ENCODE data around the gene PDCD7. TPM values are rescaled to one million over a fixed set of nuclear protein-coding genes. Genes with fewer than 3 reads are reported as not detected.
A peak's percentile ranks its signal among the peaks of the same experiment; 100 is the strongest.

PDCD7 gene
- polyA plus RNA-seq, 1 of the 3 experiments (the other 2 are of a cell fraction), result 15.3 TPM

DNA sequence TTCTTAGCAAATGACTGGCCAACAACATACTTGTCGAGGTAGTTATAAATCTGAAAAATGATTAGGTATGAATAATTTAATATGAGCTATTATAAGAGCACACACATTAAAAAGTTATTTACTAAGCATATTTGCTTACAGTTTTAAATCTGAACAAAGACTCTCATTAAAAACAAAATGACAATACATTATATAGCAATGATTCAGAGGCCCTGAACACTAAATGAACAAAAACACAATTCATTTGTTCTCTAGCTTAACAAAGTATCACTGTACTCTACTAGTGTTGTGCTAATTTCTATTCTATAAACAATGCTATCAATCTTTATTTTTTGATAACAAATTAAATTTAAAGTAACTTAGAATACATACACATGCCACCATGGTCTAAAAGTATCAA, 30.5 kb upstream of the PDCD7 start:
- no peak overlapping the region for H3K4me3 ChIP-seq (ENCODE audit: low read depth in 2 of 2, low read length in 1 of 2)
- no peaks in the 10 kb centered on the region for H3K9me2 ChIP-seq
- DNase-seq, result no peak
- no peak overlapping the region for H3K9ac ChIP-seq
- no peak overlapping the region for H3K4me2 ChIP-seq
- H3K27me3 ChIP-seq (ENCODE audit: insufficient read depth), result no peaks in the 10 kb centered on the region
- ChIA-PET CTCF (interaction anchor here (0.6 to 1.2 kb wide), 2 partner anchors 12 to 134 kb away, joined by 3 read pairs; no protein-coding TSS in a partner anchor), POLR2A (no interaction called here)
- H4K20me1 ChIP-seq (ENCODE audit: insufficient read depth), result no peaks in the 10 kb centered on the region
- H3K27ac ChIP-seq (ENCODE audit: low read depth in 2 of 2, low read length in 1 of 2), result no peak overlapping the region
- TF ChIP-seq NFIC (IDR thresholded peaks at IDR 0.05; ENCODE audit: borderline replicate concordance), result no peak
- TF ChIP-seq GABPA (IDR thresholded peaks at IDR 0.05; ENCODE audit: low read depth), result no peak
- TF ChIP-seq RCOR1 (IDR thresholded peaks at IDR 0.05; ENCODE audit: low read length), result no peak
- TF ChIP-seq ELF1 (IDR thresholded peaks at IDR 0.05), result no peak
- TF ChIP-seq RAD21 (IDR thresholded peaks at IDR 0.05; ENCODE audit: low read length), result no peak
- TF ChIP-seq TAF1 (IDR thresholded peaks at IDR 0.05; ENCODE audit: borderline replicate concordance, low read depth, low read length), result no peak
- TF ChIP-seq, protein P1, sequence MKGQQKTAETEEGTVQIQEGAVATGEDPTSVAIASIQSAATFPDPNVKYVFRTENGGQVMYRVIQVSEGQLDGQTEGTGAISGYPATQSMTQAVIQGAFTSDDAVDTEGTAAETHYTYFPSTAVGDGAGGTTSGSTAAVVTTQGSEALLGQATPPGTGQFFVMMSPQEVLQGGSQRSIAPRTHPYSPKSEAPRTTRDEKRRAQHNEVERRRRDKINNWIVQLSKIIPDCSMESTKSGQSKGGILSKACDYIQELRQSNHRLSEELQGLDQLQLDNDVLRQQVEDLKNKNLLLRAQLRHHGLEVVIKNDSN (IDR thresholded peaks at IDR 0.05; ENCODE audit: borderline replicate concordance, low read depth), result no peak
- no peak for TF ChIP-seq NRF1 (IDR thresholded peaks at IDR 0.05; ENCODE audit: low read depth, low read length)
- TF ChIP-seq, protein P2, sequence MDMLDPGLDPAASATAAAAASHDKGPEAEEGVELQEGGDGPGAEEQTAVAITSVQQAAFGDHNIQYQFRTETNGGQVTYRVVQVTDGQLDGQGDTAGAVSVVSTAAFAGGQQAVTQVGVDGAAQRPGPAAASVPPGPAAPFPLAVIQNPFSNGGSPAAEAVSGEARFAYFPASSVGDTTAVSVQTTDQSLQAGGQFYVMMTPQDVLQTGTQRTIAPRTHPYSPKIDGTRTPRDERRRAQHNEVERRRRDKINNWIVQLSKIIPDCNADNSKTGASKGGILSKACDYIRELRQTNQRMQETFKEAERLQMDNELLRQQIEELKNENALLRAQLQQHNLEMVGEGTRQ (IDR thresholded peaks at IDR 0.05; ENCODE audit: borderline replicate concordance, low read depth, low read length), result no peak
- H3K79me2 ChIP-seq (ENCODE audit: insufficient read depth), result peaks cover 39% of the 10 kb centered on the region
- 77% methylated on average over 1 of the region's 1 CpG for WGBS (ENCODE audit: low lambda C conversion rate)
- H3K4me1 ChIP-seq (ENCODE audit: control insufficient read depth in 1 of 2, insufficient read depth in 2 of 2, low read depth in 1 of 2, low read length in 1 of 2), result peaks cover 0 to 6% of the 10 kb centered on the region in 2 experiments; a peak in 1 of 4 replicates
- H2AFZ ChIP-seq (ENCODE audit: low read depth), result no peak overlapping the region
- peaks cover 33 to 44% of the 10 kb centered on the region in 2 experiments for H3K36me3 ChIP-seq (replicated peaks in 1 of 2; ENCODE audit: control insufficient read depth in 1 of 2, insufficient read depth in 2 of 2, low read length in 1 of 2)
- peaks cover 12% of the 10 kb centered on the region for H3F3A ChIP-seq (replicated peaks; ENCODE audit: insufficient read depth)
- H3K9me3 ChIP-seq, result no peaks in the 10 kb centered on the region

DNA sequence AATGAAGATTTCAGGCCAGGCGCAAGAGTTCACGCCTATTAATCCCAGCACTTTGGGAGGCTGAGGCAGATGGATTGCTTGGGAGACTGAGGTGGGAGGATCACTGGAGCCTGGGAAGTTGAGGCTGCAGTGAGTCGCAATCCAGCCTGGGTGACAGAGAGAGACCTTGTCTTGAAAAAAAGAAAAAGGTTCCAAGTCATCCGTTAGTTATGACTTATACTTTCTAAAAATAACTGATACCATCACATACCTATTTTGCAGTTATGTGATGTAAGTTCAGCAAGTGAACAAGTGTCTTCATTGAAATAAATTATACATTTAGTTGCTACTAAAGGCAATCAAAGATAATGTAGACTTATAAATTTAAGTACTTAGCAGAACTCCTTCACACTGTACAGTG, 29.4 kb upstream of the PDCD7 start:
- no peak overlapping the region for H3K4me2 ChIP-seq
- 78% methylated on average over 4 of the region's 4 CpGs for WGBS (ENCODE audit: low lambda C conversion rate)
- ChIA-PET CTCF (interaction anchor here (1.1 kb wide), 1 partner anchor 16 kb away, joined by 4 read pairs; no protein-coding TSS in a partner anchor), POLR2A (no interaction called here)
- DNase-seq, result no peak
- H3K4me1 ChIP-seq (ENCODE audit: control insufficient read depth in 1 of 2, insufficient read depth in 2 of 2, low read depth in 1 of 2, low read length in 1 of 2), result peaks cover 0 to 6% of the 10 kb centered on the region in 2 experiments; a peak in 1 of 4 replicates
- no peaks in the 10 kb centered on the region for H4K20me1 ChIP-seq (ENCODE audit: insufficient read depth)
- H3K79me2 ChIP-seq (ENCODE audit: insufficient read depth), result peaks cover 41% of the 10 kb centered on the region
- peaks cover 12% of the 10 kb centered on the region for H3F3A ChIP-seq (replicated peaks; ENCODE audit: insufficient read depth)
- peaks cover 40 to 46% of the 10 kb centered on the region in 2 experiments for H3K36me3 ChIP-seq (replicated peaks in 1 of 2; ENCODE audit: control insufficient read depth in 1 of 2, insufficient read depth in 2 of 2, low read length in 1 of 2)
- H3K27ac ChIP-seq (ENCODE audit: low read depth in 2 of 2, low read length in 1 of 2), result no peak overlapping the region
- H3K9ac ChIP-seq, result no peak overlapping the region
- no peak overlapping the region for H2AFZ ChIP-seq (ENCODE audit: low read depth)
- H3K27me3 ChIP-seq (ENCODE audit: insufficient read depth), result no peaks in the 10 kb centered on the region
- H3K9me2 ChIP-seq, result no peaks in the 10 kb centered on the region
- TF ChIP-seq TCF12 (IDR thresholded peaks at IDR 0.05), result no peak
- TF ChIP-seq MEF2A (IDR thresholded peaks at IDR 0.05; ENCODE audit: borderline replicate concordance, low read depth), result peak; percentile 54; the same call in 1 of the 2 replicates
- no peaks in the 10 kb centered on the region for H3K9me3 ChIP-seq
- no peak overlapping the region for H3K4me3 ChIP-seq (ENCODE audit: low read depth in 2 of 2, low read length in 1 of 2)

DNA sequence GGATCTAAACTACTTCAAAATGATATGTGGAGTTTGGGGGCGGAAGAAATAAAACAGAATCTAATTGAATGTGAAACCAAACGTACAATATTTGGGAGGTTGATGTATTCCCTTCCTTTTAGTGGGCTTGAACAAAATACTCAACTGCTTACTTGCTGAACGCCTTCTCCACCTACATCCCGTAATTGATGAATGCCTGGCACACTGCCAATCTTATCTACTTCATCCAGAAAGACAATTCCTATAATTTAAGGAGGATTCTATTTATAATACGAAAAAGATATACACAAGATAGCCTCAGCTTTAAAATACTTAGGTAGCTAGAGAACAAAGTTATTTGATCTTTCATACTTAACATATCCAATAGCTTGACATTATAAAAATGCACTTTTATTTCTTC, 23.1 kb upstream of the PDCD7 start:
- H2AFZ ChIP-seq (ENCODE audit: low read depth), result no peak overlapping the region
- no peaks in the 10 kb centered on the region for H3K27me3 ChIP-seq (ENCODE audit: insufficient read depth)
- H3K9ac ChIP-seq, result no peak overlapping the region
- H3K4me2 ChIP-seq, result no peak overlapping the region
- ChIA-PET CTCF (no interaction called here), POLR2A (no interaction called here)
- peaks cover 60 to 65% of the 10 kb centered on the region in 2 experiments for H3K36me3 ChIP-seq (replicated peaks in 1 of 2; ENCODE audit: control insufficient read depth in 1 of 2, insufficient read depth in 2 of 2, low read length in 1 of 2)
- H4K20me1 ChIP-seq (ENCODE audit: insufficient read depth), result no peaks in the 10 kb centered on the region
- no peaks in the 10 kb centered on the region for H3K9me3 ChIP-seq
- DNase-seq, result no peak
- H3K79me2 ChIP-seq (ENCODE audit: insufficient read depth), result peaks cover 14% of the 10 kb centered on the region
- no peak overlapping the region for H3K4me3 ChIP-seq (ENCODE audit: low read depth in 2 of 2, low read length in 1 of 2)
- peaks cover under 1% of the 10 kb centered on the region for H3F3A ChIP-seq (replicated peaks; ENCODE audit: insufficient read depth)
- H3K4me1 ChIP-seq (ENCODE audit: control insufficient read depth in 1 of 2, insufficient read depth in 2 of 2, low read depth in 1 of 2, low read length in 1 of 2), result no peaks in the 10 kb centered on the region
- 87% methylated on average over 5 of the region's 5 CpGs for WGBS (ENCODE audit: low lambda C conversion rate)
- no peak overlapping the region for H3K27ac ChIP-seq (ENCODE audit: low read depth in 2 of 2, low read length in 1 of 2)
- H3K9me2 ChIP-seq, result no peaks in the 10 kb centered on the region
- TF ChIP-seq, protein P3, sequence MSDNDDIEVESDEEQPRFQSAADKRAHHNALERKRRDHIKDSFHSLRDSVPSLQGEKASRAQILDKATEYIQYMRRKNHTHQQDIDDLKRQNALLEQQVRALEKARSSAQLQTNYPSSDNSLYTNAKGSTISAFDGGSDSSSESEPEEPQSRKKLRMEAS (IDR thresholded peaks at IDR 0.05; ENCODE audit: low read depth), result no peak
- TF ChIP-seq, protein P4, sequence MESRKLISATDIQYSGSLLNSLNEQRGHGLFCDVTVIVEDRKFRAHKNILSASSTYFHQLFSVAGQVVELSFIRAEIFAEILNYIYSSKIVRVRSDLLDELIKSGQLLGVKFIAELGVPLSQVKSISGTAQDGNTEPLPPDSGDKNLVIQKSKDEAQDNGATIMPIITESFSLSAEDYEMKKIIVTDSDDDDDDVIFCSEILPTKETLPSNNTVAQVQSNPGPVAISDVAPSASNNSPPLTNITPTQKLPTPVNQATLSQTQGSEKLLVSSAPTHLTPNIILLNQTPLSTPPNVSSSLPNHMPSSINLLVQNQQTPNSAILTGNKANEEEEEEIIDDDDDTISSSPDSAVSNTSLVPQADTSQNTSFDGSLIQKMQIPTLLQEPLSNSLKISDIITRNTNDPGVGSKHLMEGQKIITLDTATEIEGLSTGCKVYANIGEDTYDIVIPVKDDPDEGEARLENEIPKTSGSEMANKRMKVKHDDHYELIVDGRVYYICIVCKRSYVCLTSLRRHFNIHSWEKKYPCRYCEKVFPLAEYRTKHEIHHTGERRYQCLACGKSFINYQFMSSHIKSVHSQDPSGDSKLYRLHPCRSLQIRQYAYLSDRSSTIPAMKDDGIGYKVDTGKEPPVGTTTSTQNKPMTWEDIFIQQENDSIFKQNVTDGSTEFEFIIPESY (IDR thresholded peaks at IDR 0.05; ENCODE audit: borderline replicate concordance, low read depth), result no peak
- no peak for TF ChIP-seq FOXJ3 (CRISPR knock-in tag; IDR thresholded peaks at IDR 0.05)
- no peak for TF ChIP-seq TCF12 (IDR thresholded peaks at IDR 0.05)
- TF ChIP-seq FOSL2 (IDR thresholded peaks at IDR 0.05; ENCODE audit: borderline replicate concordance, low read depth), result no peak
- no peak for TF ChIP-seq NFIC (IDR thresholded peaks at IDR 0.05; ENCODE audit: borderline replicate concordance)
- TF ChIP-seq GABPA (IDR thresholded peaks at IDR 0.05; ENCODE audit: low read depth), result no peak
- no peak for TF ChIP-seq NRF1 (IDR thresholded peaks at IDR 0.05; ENCODE audit: low read depth, low read length)
- no peak for TF ChIP-seq YY1 (IDR thresholded peaks at IDR 0.05; ENCODE audit: low read depth)
- TF ChIP-seq SIN3A (IDR thresholded peaks at IDR 0.05; ENCODE audit: borderline replicate concordance, low read depth, low read length), result no peak
- no peak for TF ChIP-seq RXRA (IDR thresholded peaks at IDR 0.05; ENCODE audit: borderline replicate concordance, low read depth)
- no peak for TF ChIP-seq JUND (IDR thresholded peaks at IDR 0.05)
- no peak for TF ChIP-seq GATA2 (CRISPR knock-in tag; IDR thresholded peaks at IDR 0.05)
- TF ChIP-seq RFX5 (IDR thresholded peaks at IDR 0.05; ENCODE audit: low read length), result no peak
- no peak for TF ChIP-seq RAD21 (IDR thresholded peaks at IDR 0.05; ENCODE audit: low read length)
